ENCODE measurements around the gene TANK.
"Not testable (repeated sequence)": the region's sequence is repeated elsewhere in the genome, so short reads cannot be mapped to it uniquely, and the experiment has no call there.

GRCh38 chr2:161195602-161196001 is 35.4 kb downstream of the TANK start:
- not testable (repeated sequence) for TF ChIP-seq TAF1 (IDR thresholded peaks at IDR 0.05; ENCODE audit: low read depth, low read length); POLR2A (IDR thresholded peaks at IDR 0.05; ENCODE audit: low read depth, low read length); POLR2AphosphoS5 (IDR thresholded peaks at IDR 0.05; ENCODE audit: low read depth, low read length); POU2F2 (IDR thresholded peaks at IDR 0.05; ENCODE audit: low read depth, low read length); SPI1 (IDR thresholded peaks at IDR 0.05; ENCODE audit: low read depth, low read length); PAX5 (IDR thresholded peaks at IDR 0.05; ENCODE audit: insufficient read depth, low read length, severe bottlenecking)

Data from GM12891 (cell line).